ENCODE data around the gene PDE7B. TPM values are rescaled to one million over a fixed set of nuclear protein-coding genes. Genes with fewer than 3 reads are reported as not detected.

PDE7B gene
- total RNA-seq, 2 donors from 2014 or later = 0.27 to 0.93 TPM

- Mint-ChIP-seq H3K27ac (no peak overlapping the region), H3K36me3 (no peaks in the 10 kb centered on the region), H3K9me3 (no peaks in the 10 kb centered on the region)
- DNase-seq (ENCODE audit: low spot score in 2 of 2) = no peak
- ATAC-seq = peak in 1 of 2 donors; percentile 40
These were observed 186.5 kb downstream of the PDE7B start for GRCh38 chr6:136037876-136038460.

- no peaks in the 10 kb centered on the region for H3K36me3 Mint-ChIP-seq
- H3K27ac Mint-ChIP-seq = no peak overlapping the region
- no peak for DNase-seq (ENCODE audit: low spot score in 2 of 2)
- H3K9me3 Mint-ChIP-seq = no peaks in the 10 kb centered on the region
- ATAC-seq = no peak
These were observed 187.0 kb downstream of the PDE7B start for GRCh38 chr6:136038531-136038930.

DNA sequence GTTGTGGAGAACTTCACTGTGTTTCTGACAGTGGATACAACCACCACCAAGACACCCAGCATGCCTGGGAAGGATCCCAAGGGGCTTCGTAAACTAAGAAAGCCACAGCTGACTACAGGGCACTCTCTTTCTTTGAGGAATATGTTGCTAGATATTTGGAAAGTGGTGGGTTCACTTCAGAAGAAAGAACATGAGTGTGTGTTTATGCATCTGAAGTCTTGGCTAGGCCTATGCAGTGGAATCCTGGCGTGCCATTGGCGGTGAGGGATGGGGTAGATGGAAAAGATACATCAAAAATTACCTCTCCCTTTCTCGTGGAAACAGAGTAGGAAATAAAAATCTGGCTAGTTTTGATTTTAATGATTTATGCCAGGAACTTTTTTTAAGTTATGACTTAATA, 187.7 kb downstream of the PDE7B start:
- no peak overlapping the region for H3K27ac Mint-ChIP-seq
- DNase-seq (ENCODE audit: low spot score in 2 of 2) (no peak), ATAC-seq (no peak)
- no peaks in the 10 kb centered on the region for H3K9me3 Mint-ChIP-seq
- H3K36me3 Mint-ChIP-seq = no peaks in the 10 kb centered on the region

DNA sequence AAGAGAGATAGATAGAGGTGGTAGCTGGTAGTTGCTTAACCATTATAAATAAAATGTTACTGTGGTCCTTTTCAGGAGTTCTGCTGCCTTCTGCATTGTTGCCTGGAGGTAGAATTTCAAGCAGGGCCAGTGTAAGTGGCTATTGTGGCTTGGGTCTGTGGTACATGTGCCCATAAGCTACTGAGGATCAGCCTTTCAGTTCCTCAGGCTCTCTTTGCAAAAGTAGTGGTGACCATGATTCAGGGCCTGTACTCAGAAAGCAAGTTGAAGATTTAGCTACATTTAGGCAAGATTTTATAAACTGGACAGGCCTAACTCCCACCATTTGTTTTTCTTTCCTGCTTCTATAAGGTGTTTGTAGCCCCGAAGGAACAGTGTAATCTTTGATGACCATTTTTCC, 199.0 kb downstream of the PDE7B start:
- Mint-ChIP-seq H3K27ac (peak overlapping the region in 1 of 2 donors; percentile 77), H3K36me3 (no peaks in the 10 kb centered on the region), H3K9me3 (peaks cover 0 to 3% of the 10 kb centered on the region in 2 donors)
- DNase-seq (ENCODE audit: low spot score in 2 of 2) = no peak
- ATAC-seq = no peak

GRCh38 chr6:136051140-136051775, 199.8 kb downstream of the PDE7B start:
- no peak for DNase-seq (ENCODE audit: low spot score in 2 of 2)
- H3K36me3 Mint-ChIP-seq = no peaks in the 10 kb centered on the region
- peaks cover 0 to 3% of the 10 kb centered on the region in 2 donors for H3K9me3 Mint-ChIP-seq
- no peak for ATAC-seq
- peak overlapping the region; percentile 60 to 77 for H3K27ac Mint-ChIP-seq

DNA sequence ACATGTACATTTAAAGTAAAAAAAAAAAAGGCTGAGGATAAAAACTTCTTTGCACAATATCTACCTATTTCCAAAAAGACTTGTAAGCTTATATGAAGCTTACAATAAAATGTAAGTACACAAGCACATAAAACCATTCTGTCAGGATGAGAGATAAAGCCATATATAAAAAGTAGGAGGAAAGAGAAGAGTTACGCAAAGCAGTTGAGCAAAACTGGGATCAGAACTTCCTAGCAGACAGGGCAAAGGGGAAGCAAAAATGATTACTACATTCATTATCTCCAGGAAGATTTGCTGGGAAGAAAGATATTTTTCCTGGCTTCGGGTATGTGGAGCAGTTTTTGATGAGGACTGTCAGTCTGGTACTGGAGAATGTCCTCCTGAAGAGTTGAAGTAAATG, 200.5 kb downstream of the PDE7B start:
- H3K27ac Mint-ChIP-seq = no peak overlapping the region
- ATAC-seq = no peak
- H3K9me3 Mint-ChIP-seq = peaks cover 2 to 6% of the 10 kb centered on the region in 2 donors
- H3K36me3 Mint-ChIP-seq = peaks cover 0 to 4% of the 10 kb centered on the region in 2 donors
- DNase-seq (ENCODE audit: low spot score in 2 of 2) = no peak

- Mint-ChIP-seq H3K36me3 (peaks cover 0 to 5% of the 10 kb centered on the region in 2 donors), H3K9me3 (peaks cover 5 to 6% of the 10 kb centered on the region in 2 donors), H3K27ac (no peak overlapping the region)
- ATAC-seq = no peak
- DNase-seq (ENCODE audit: low spot score in 2 of 2) = no peak
These were observed 207.4 kb downstream of the PDE7B start for GRCh38 chr6:136058852-136059251.

DNA sequence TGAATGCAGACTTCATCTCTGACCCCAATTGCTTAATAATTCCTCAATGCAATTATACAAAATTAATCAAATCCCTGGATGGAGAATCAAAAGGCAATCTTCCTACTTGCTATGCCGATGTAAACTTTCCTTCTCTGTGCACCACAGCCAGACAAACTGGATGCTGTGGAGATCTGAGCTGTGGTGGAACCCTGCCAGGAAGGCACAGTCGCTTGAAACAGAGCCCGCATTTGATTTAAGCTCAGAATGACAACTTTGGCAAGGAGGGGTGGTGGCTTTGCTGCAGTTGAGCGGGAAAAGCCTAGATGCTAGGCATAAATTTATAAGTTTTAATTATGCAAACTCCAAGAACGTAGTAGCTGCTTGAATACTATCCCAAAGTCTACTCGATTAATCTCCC, 207.8 kb downstream of the PDE7B start:
- DNase-seq (ENCODE audit: low spot score in 2 of 2) (no peak), ATAC-seq (no peak)
- no peak overlapping the region for H3K27ac Mint-ChIP-seq
- H3K9me3 Mint-ChIP-seq = peaks cover 5 to 6% of the 10 kb centered on the region in 2 donors
- peaks cover 0 to 5% of the 10 kb centered on the region in 2 donors for H3K36me3 Mint-ChIP-seq

GRCh38 chr6:136060052-136060451, 208.6 kb downstream of the PDE7B start:
- ATAC-seq (no peak), DNase-seq (ENCODE audit: low spot score in 2 of 2) (no peak)
- Mint-ChIP-seq H3K9me3 (peaks cover 5 to 6% of the 10 kb centered on the region in 2 donors), H3K27ac (no peak overlapping the region), H3K36me3 (peaks cover 0 to 5% of the 10 kb centered on the region in 2 donors)

DNA sequence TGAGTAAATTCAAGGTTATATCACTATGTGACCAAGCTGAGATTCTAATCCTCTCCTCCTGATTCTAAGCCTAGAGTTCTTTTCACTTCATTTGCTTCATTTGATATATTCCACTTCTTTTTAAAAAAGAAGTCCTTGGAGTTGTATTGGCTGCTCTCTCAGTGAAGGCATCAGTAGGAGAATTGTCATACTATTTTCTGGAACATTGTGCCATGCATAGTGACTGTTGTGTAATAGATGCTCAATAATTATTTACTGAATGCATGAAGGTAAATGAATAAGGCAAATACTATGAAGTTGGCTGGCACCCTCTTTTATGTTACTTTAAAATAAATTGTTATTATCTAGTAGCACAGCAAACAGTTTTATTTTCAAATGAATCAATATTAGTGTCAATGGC, 209.3 kb downstream of the PDE7B start:
- ATAC-seq (no peak), DNase-seq (ENCODE audit: low spot score in 2 of 2) (no peak)
- Mint-ChIP-seq H3K27ac (no peak overlapping the region), H3K9me3 (peaks cover 5 to 6% of the 10 kb centered on the region in 2 donors), H3K36me3 (peaks cover 0 to 5% of the 10 kb centered on the region in 2 donors)

- ATAC-seq (no peak), DNase-seq (ENCODE audit: low spot score in 2 of 2) (no peak)
- Mint-ChIP-seq H3K27ac (no peak overlapping the region), H3K36me3 (peaks cover 0 to 4% of the 10 kb centered on the region in 2 donors), H3K9me3 (peaks cover 5 to 6% of the 10 kb centered on the region in 2 donors)
These were observed 210.2 kb downstream of the PDE7B start for GRCh38 chr6:136061701-136062100.

- no peaks in the 10 kb centered on the region for H3K9me3 Mint-ChIP-seq
- DNase-seq (ENCODE audit: low spot score in 2 of 2) = no peak
- ATAC-seq = no peak
- no peak overlapping the region for H3K27ac Mint-ChIP-seq
- no peaks in the 10 kb centered on the region for H3K36me3 Mint-ChIP-seq
These were observed 211.6 kb downstream of the PDE7B start for GRCh38 chr6:136063096-136063495.

DNA sequence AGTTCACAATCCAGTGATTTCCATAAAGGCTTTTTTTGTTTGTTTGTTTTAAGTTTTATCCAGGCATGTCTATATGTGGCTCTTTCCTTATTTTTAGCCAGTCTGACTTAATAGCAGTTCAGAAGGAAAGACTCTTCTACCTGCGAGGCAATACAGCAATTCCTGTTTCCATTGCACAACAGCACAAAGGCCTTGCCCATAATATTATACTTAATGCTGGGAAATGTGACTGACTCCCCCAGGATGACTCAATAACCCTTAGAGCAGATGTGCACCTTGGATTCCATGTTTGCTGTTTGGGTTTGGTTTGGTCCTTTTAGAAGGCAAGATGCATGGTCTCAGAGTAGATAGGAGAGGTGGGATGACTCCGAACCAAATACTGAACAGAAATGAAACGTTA, 214.5 kb downstream of the PDE7B start:
- no peak for DNase-seq (ENCODE audit: low spot score in 2 of 2)
- Mint-ChIP-seq H3K27ac (no peak overlapping the region), H3K36me3 (no peaks in the 10 kb centered on the region), H3K9me3 (no peaks in the 10 kb centered on the region)
- no peak for ATAC-seq

GRCh38 chr6:136067731-136068341, 216.3 kb downstream of the PDE7B start:
- H3K36me3 Mint-ChIP-seq = no peaks in the 10 kb centered on the region
- no peaks in the 10 kb centered on the region for H3K9me3 Mint-ChIP-seq
- DNase-seq (ENCODE audit: low spot score in 2 of 2) = no peak
- no peak for ATAC-seq
- H3K27ac Mint-ChIP-seq = no peak overlapping the region

- DNase-seq (ENCODE audit: low spot score in 2 of 2) (no peak), ATAC-seq (no peak)
- no peak overlapping the region for H3K27ac Mint-ChIP-seq
- H3K36me3 Mint-ChIP-seq = no peaks in the 10 kb centered on the region
- no peaks in the 10 kb centered on the region for H3K9me3 Mint-ChIP-seq
These were observed 217.6 kb downstream of the PDE7B start for GRCh38 chr6:136069119-136069518.

- ATAC-seq (no peak), DNase-seq (ENCODE audit: low spot score in 2 of 2) (no peak)
- Mint-ChIP-seq H3K36me3 (peaks cover 0 to 3% of the 10 kb centered on the region in 2 donors), H3K9me3 (no peaks in the 10 kb centered on the region), H3K27ac (no peak overlapping the region)
These were observed 219.3 kb downstream of the PDE7B start for GRCh38 chr6:136070815-136071214.

DNA sequence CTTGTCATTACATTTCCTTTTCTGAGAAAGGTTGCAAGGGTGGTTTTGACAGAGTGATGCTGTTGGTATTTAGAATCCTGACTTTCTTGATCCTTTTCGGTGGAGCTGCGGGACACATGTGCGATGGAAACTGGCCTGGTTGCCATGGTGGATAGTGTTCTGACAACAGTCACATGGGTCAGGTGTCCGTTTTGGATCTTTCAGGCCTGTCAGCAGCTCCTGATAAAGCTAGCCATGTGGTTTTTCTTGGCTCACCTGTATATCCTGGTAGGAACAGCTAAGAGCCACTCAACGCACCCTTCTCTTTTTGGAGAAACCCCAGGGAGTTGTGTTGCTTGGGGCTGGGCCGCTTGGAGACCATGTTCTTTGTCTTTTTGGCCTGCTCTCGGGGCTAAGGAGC, 221.2 kb downstream of the PDE7B start:
- Mint-ChIP-seq H3K36me3 (peaks cover 0 to 4% of the 10 kb centered on the region in 2 donors), H3K9me3 (no peaks in the 10 kb centered on the region), H3K27ac (no peak overlapping the region)
- DNase-seq (ENCODE audit: low spot score in 2 of 2) = no peak
- no peak for ATAC-seq

GRCh38 chr6:136073216-136073615, 221.7 kb downstream of the PDE7B start:
- no peak for DNase-seq (ENCODE audit: low spot score in 2 of 2)
- H3K27ac Mint-ChIP-seq = peak overlapping the region in 1 of 2 donors; percentile 2
- no peak for ATAC-seq
- H3K9me3 Mint-ChIP-seq = no peaks in the 10 kb centered on the region
- H3K36me3 Mint-ChIP-seq = peaks cover 0 to 4% of the 10 kb centered on the region in 2 donors

All from activated naive CD4-positive, alpha-beta T cell treated with anti-CD3 and anti-CD28 coated beads, Interleukin-2, amount 50 U/mL, for 72 hours (primary cell).